ENCODE measurements around the gene ZNF3.

- TF ChIP-seq ZFP3 (CRISPR knock-in tag; IDR thresholded peaks at IDR 0.05) (no peak), PATZ1 (CRISPR knock-in tag; IDR thresholded peaks at IDR 0.05; ENCODE audit: borderline replicate concordance) (no peak), ZNF565 (CRISPR knock-in tag; conservative IDR thresholded peaks at IDR 0.05; ENCODE audit: low read depth) (no peak), POU6F1 (CRISPR knock-in tag; IDR thresholded peaks at IDR 0.05; ENCODE audit: borderline replicate concordance, low read depth) (no peak), PPARA (CRISPR knock-in tag; IDR thresholded peaks at IDR 0.05; ENCODE audit: borderline replicate concordance) (no peak), CREB5 (CRISPR knock-in tag; IDR thresholded peaks at IDR 0.05; ENCODE audit: low read depth) (no peak), ARNTL (CRISPR knock-in tag; IDR thresholded peaks at IDR 0.05; ENCODE audit: borderline replicate concordance, low read depth) (no peak), ISL1 (CRISPR knock-in tag; IDR thresholded peaks at IDR 0.05) (no peak), GLIS3 (CRISPR knock-in tag; IDR thresholded peaks at IDR 0.05) (no peak)
Measured at GRCh38 chr7:100098913-100099312, 17.4 kb upstream of the ZNF3 start.

Data from SK-N-SH treated with all-trans-retinoic acid at 6 μM for 48 hours (cell line).